ENCODE measurements around the gene FAM163B. TPM values are rescaled to one million over a fixed set of nuclear protein-coding genes. Genes with fewer than 3 reads are reported as not detected.
A peak's percentile ranks its signal among the peaks of the same experiment; 100 is the strongest.

The FAM163B gene
- total and polyA plus RNA-seq, 2 of the 8 experiments (the other 6 are each of a cell fraction or from before 2014, with no cell fraction given), result 0.63 to 1.0 TPM

GRCh38 chr9:133634081-133634691 is 25.0 kb upstream of the FAM163B start:
- H3K79me1 ChIP-seq (ENCODE audit: low read depth, low read length), result no peaks in the 10 kb centered on the region
- DNase-seq (ENCODE audit: low read depth in 1 of 2, low spot score in 2 of 2) (no peak), FAIRE-seq (no peak)
- H3K23ac ChIP-seq (ENCODE audit: insufficient read length), result no peak overlapping the region
- no peak overlapping the region for H2BK15ac ChIP-seq (ENCODE audit: low read length)
- peaks cover 0 to 28% (median 18%) of the 10 kb centered on the region in 4 experiments; a peak in 6 of 7 replicates for H3K4me1 ChIP-seq (replicated peaks in 1 of 4; ENCODE audit: control insufficient read depth in 3 of 4, insufficient read depth in 4 of 4, low read length in 3 of 4)
- no peak overlapping the region for H2AK5ac ChIP-seq (ENCODE audit: low read depth, low read length)
- H3K27me3 ChIP-seq (replicated peaks in 1 of 4; ENCODE audit: control insufficient read depth in 3 of 4, extremely low read depth in 1 of 4, insufficient read depth in 3 of 4, low read length in 3 of 4), result no peaks in the 10 kb centered on the region; a peak in 1 of 7 replicates
- H4K8ac ChIP-seq (ENCODE audit: extremely low read depth, insufficient read depth, low read length), result no peak overlapping the region
- H3K79me2 ChIP-seq (ENCODE audit: control insufficient read depth in 1 of 2, insufficient read depth in 2 of 2, low read length in 2 of 2), result no peaks in the 10 kb centered on the region
- H3K14ac ChIP-seq (ENCODE audit: insufficient read length), result no peak overlapping the region
- no peak overlapping the region for H2AFZ ChIP-seq (ENCODE audit: low read length)
- H2BK12ac ChIP-seq (ENCODE audit: low read depth, low read length), result peak overlapping the region; percentile 31; the same call in 1 of the 2 replicates
- TF ChIP-seq TBP (IDR thresholded peaks at IDR 0.05; ENCODE audit: low read depth, low read length) (no peak), CBX5 (IDR thresholded peaks at IDR 0.05; ENCODE audit: low read depth, low read length) (no peak), SIN3A (conservative IDR thresholded peaks at IDR 0.05 in 1 of 2, IDR thresholded peaks at IDR 0.05 in 1 of 2; ENCODE audit: low read depth in 1 of 2, low read length in 2 of 2) (no peak), SP2 (IDR thresholded peaks at IDR 0.05; ENCODE audit: low read length) (no peak)
- no peak overlapping the region for H3K4me3 ChIP-seq (ENCODE audit: extremely low read depth in 1 of 4, insufficient read depth in 2 of 4, low read depth in 3 of 4, low read length in 4 of 4)
- no peak overlapping the region for H3K56ac ChIP-seq (replicated peaks; ENCODE audit: insufficient read length, low read depth, low read length)
- H2BK120ac ChIP-seq (replicated peaks; ENCODE audit: low read depth, low read length), result no peak overlapping the region
- no peaks in the 10 kb centered on the region for H3K23me2 ChIP-seq (ENCODE audit: low read depth, low read length)
- WGBS, 2 experiments (ENCODE audit: extremely low coverage in 1 of 2, insufficient coverage in 1 of 2, insufficient read length in 1 of 2, insufficient replicate concordance in 2 of 2, low coverage in 1 of 2, low lambda C conversion rate in 2 of 2, missing lambda C conversion rate in 1 of 2), result 71% methylated on average over 24 of the region's 24 CpGs; no CpG with 5 or more reads in 1 of the 2 experiments
- H3K18ac ChIP-seq (ENCODE audit: extremely low read depth, low read length), result 0 out of 2 replicates have a peak overlapping the region, but pooled peaks have one; percentile 34
- no peak overlapping the region for H3K27ac ChIP-seq (ENCODE audit: low read depth, low read length)
- H2BK20ac ChIP-seq (ENCODE audit: low read length), result no peak overlapping the region
- ChIA-PET CTCF (ENCODE audit: partially characterized antibody) (interaction anchor here (0.9 to 2.4 kb wide), 8 partner anchors 13 to 139 kb away, joined by 3 to 7 read pairs (median 4); no protein-coding TSS in a partner anchor), POLR2A (ENCODE audit: partially characterized antibody) (no interaction called here)
- H4K20me1 ChIP-seq (replicated peaks in 1 of 2; ENCODE audit: control insufficient read depth in 1 of 2, insufficient read depth in 2 of 2, low read length in 2 of 2), result peaks cover 0 to under 1% of the 10 kb centered on the region in 2 experiments
- H3K36me3 ChIP-seq (ENCODE audit: control insufficient read depth in 2 of 4, insufficient read depth in 4 of 4, low read length in 3 of 4), result no peaks in the 10 kb centered on the region
- no peak overlapping the region for H4K5ac ChIP-seq (ENCODE audit: insufficient read length, low read depth, low read length)
- H3K9ac ChIP-seq (replicated peaks in 1 of 4; ENCODE audit: extremely low read depth in 1 of 4, low read depth in 3 of 4, low read length in 3 of 4), result no peak overlapping the region
- peak overlapping the region; percentile 56; the same call in 1 of the 2 replicates for H2BK5ac ChIP-seq (ENCODE audit: low read depth, low read length)
- H4K91ac ChIP-seq (replicated peaks; ENCODE audit: insufficient read length, low read length), result peak overlapping the region; percentile 18
- peak overlapping the region in 1 of 2 experiments; percentile 40; a peak in 1 of 4 replicates for H3K4me2 ChIP-seq (ENCODE audit: insufficient read depth in 1 of 2, low read depth in 2 of 2, low read length in 2 of 2)
- H3K9me3 ChIP-seq (ENCODE audit: insufficient read depth in 2 of 2, low read depth in 1 of 2, low read length in 1 of 2), result no peaks in the 10 kb centered on the region
- H3K4ac ChIP-seq (replicated peaks; ENCODE audit: insufficient read length, low read depth, low read length), result no peak overlapping the region

All from H1 (cell line).